PC-3 (cell line): ENCODE results near the gene SARNP. TPM values are rescaled to one million over a fixed set of nuclear protein-coding genes. Genes with fewer than 3 reads are reported as not detected.

ENCODE experiments used
- ATAC-seq: fragments of 200-7000 bp; cut with Tn5 transposase; 2 replicates; pipeline ENCODE4 v1.9.1; 2020; ENCODE audit warnings: mild to moderate bottlenecking, moderate library complexity
- BruUV-seq: library from RNA; stranded (reverse); fragments of 400-500 nt; replicated peaks from 2 replicates; lab custom pipeline; 2021; lab: Mats Ljungman, UMichigan
- CTCF ChIA-PET: fragments of 300-600 bp; sonication (Branson Sonifier 250); formaldehyde crosslinking; loops from one replicate; lab custom pipeline; 2022; ENCODE audit warnings: antibody characterized with exemption; lab: Charles Lee
- POLR2A ChIA-PET: fragments of 300-600 bp; sonication (Branson Sonifier 250); formaldehyde crosslinking; loops from one replicate; lab custom pipeline; 2022; ENCODE audit warnings: antibody characterized with exemption; ENCODE audit not compliant: unreplicated experiment; lab: Charles Lee
- DNase-seq: peaks from one replicate; pipeline ENCODE4 v3.0.0-alpha.2; 2015
- H2AFZ ChIP-seq: fragments of 300-600 bp; sonication (generic); 2 replicates; pipeline ENCODE4 v1.6.0; 2016; ENCODE audit warnings: antibody characterized with exemption, low read length
- H3F3A ChIP-seq: fragments of 300-600 bp; sonication (generic); one replicate; pipeline ENCODE4 v1.6.0; 2017; ENCODE audit warnings: antibody characterized with exemption, low read length, control low read depth, mild to moderate bottlenecking; ENCODE audit not compliant: unreplicated experiment
- H3K27ac ChIP-seq: fragments of 300-600 bp; sonication (generic); 2 replicates; pipeline ENCODE4 v1.5.1; 2016; ENCODE audit warnings: mild to moderate bottlenecking, low read length
- H3K27me3 ChIP-seq: fragments of 300-600 bp; sonication (generic); 2 replicates; pipeline ENCODE4 v1.6.1; 2016; ENCODE audit warnings: low read length, mixed read lengths
- H3K36me3 ChIP-seq: fragments of 300-600 bp; sonication (generic); 2 replicates; pipeline ENCODE4 v1.6.1; 2016; ENCODE audit warnings: low read depth, mixed run types, low read length, mixed read lengths
- H3K4me1 ChIP-seq: fragments of 300-600 bp; sonication (generic); 2 replicates; pipeline ENCODE4 v1.5.1; 2016; ENCODE audit warnings: low read length; ENCODE audit not compliant: insufficient read depth
- H3K4me2 ChIP-seq: fragments of 300-600 bp; sonication (generic); 2 replicates; pipeline ENCODE4 v1.6.0; 2016; ENCODE audit warnings: low read length
- H3K4me3 ChIP-seq: fragments of 300-600 bp; sonication (generic); 2 replicates; pipeline ENCODE4 v1.5.1; 2016; ENCODE audit warnings: mild to moderate bottlenecking, low read length, mixed read lengths
- H3K79me2 ChIP-seq: fragments of 300-600 bp; sonication (generic); 2 replicates; pipeline ENCODE4 v1.6.1; 2017; ENCODE audit warnings: low read length, mixed read lengths
- H3K9ac ChIP-seq: fragments of 300-600 bp; sonication (generic); 2 replicates; pipeline ENCODE4 v1.6.0; 2016; ENCODE audit warnings: mild to moderate bottlenecking, low read length
- H3K9me2 ChIP-seq: fragments of 300-600 bp; sonication (generic); replicated peaks from 2 replicates; pipeline ENCODE4 v1.6.1; 2016; ENCODE audit warnings: mixed run types, low read length, mixed read lengths
- H3K9me3 ChIP-seq: fragments of 300-600 bp; sonication (generic); 2 replicates; pipeline ENCODE4 v1.6.1; 2016; ENCODE audit warnings: low read length, mixed read lengths
- H4K20me1 ChIP-seq: fragments of 300-600 bp; sonication (generic); 2 replicates; pipeline ENCODE4 v1.6.1; 2016; ENCODE audit warnings: low read length, mixed read lengths
- CTCF ChIP-seq: fragments of 300-600 bp; sonication (generic); conservative IDR thresholded peaks from 2 replicates; pipeline ENCODE4 v1.5.1; 2017; ENCODE audit warnings: antibody characterized with exemption, low read depth, mild to moderate bottlenecking, low read length
- EZH2 ChIP-seq: fragments of 300-600 bp; sonication (generic); IDR thresholded peaks from one replicate; pipeline ENCODE4 v1.6.1; 2017; ENCODE audit warnings: antibody characterized with exemption, mild to moderate bottlenecking, low read length; ENCODE audit not compliant: unreplicated experiment
- EZH2phosphoT487 ChIP-seq: fragments of 300-600 bp; sonication (generic); IDR thresholded peaks from 2 replicates; pipeline ENCODE4 v1.6.1; 2018; ENCODE audit warnings: mild to moderate bottlenecking, antibody characterized with exemption, low read length, borderline replicate concordance
- intact Hi-C: fragments of 100-400 bp; cut with micrococcal nuclease; formaldehyde crosslinking; loops from 2 replicates; pipeline ENCODE4 v1.9.0; 2023
- total RNA-seq: library from RNA; depleted of rRNA; stranded (reverse); fragments of >200 nt; gene quantifications from 2 replicates; pipeline ENCODE4 v1.2.3, GENCODE V29; 2014

The SARNP gene
- total RNA-seq, 1 experiment from 2014 or later: 103 TPM

- DNase-seq (no peak), ATAC-seq (no peak)
- Histone ChIP-seq H3K9ac (no peak overlapping the region), H3F3A (no peaks in the 10 kb centered on the region), H4K20me1 (no peaks in the 10 kb centered on the region), H3K9me2 (no peaks in the 10 kb centered on the region), H3K4me2 (no peak overlapping the region), H3K4me3 (no peak overlapping the region), H3K79me2 (no peaks in the 10 kb centered on the region), H3K27me3 (no peaks in the 10 kb centered on the region), H3K4me1 (peaks cover 35% of the 10 kb centered on the region), H2AFZ (no peak overlapping the region), H3K36me3 (no peaks in the 10 kb centered on the region), H3K27ac (no peak overlapping the region), H3K9me3 (no peaks in the 10 kb centered on the region)
- BruUV-seq: no TSS peak
- intact Hi-C loops: no loop called here
- TF ChIP-seq EZH2phosphoT487 (no peak), CTCF (no peak), EZH2 (no peak)
- CTCF ChIA-PET: no interaction called here
- POLR2A ChIA-PET: interaction anchor here (0.5 kb wide), 1 partner anchor 35 kb away, joined by 8 read pairs; no protein-coding TSS in a partner anchor
Measured at GRCh38 chr12:55711786-55712553, 105.6 kb downstream of the SARNP start.

GRCh38 chr12:55708695-55709233 lies 108.8 kb downstream of the SARNP start:
- H3K4me1 ChIP-seq: peaks cover 23% of the 10 kb centered on the region
- BruUV-seq: no TSS peak
- H2AFZ ChIP-seq: peak overlapping the region; percentile 90
- no peaks in the 10 kb centered on the region for H3F3A ChIP-seq
- DNase-seq (no peak), ATAC-seq (no peak)
- CTCF ChIA-PET: no interaction called here
- TF ChIP-seq CTCF (no peak), EZH2phosphoT487 (no peak)
- intact Hi-C loops: loop anchor here (1.0 kb wide), 1 partner anchor 27 kb away; a partner anchor contains a TSS
- H3K9ac ChIP-seq: no peak overlapping the region
- no peaks in the 10 kb centered on the region for H3K9me2 ChIP-seq
- no peaks in the 10 kb centered on the region for H3K79me2 ChIP-seq
- no peaks in the 10 kb centered on the region for H4K20me1 ChIP-seq
- H3K4me2 ChIP-seq: peak overlapping the region; percentile 91
- no peak overlapping the region for H3K4me3 ChIP-seq
- no peaks in the 10 kb centered on the region for H3K9me3 ChIP-seq
- H3K27ac ChIP-seq: no peak overlapping the region
- H3K27me3 ChIP-seq: no peaks in the 10 kb centered on the region
- H3K36me3 ChIP-seq: no peaks in the 10 kb centered on the region
- POLR2A ChIA-PET: no interaction called here
